Spleen (tissue), 11 donors: Measurements from ENCODE around the gene H6PD. TPM values are rescaled to one million over a fixed set of nuclear protein-coding genes. Genes with fewer than 3 reads are reported as not detected.
"Not testable (repeated sequence)": the region's sequence is repeated elsewhere in the genome, so short reads cannot be mapped to it uniquely, and the experiment has no call there.

ENCODE experiments used
- DNase-seq: peaks from one replicate; pipeline ENCODE4 v3.0.0-alpha.2; 2020
- H3K27ac ChIP-seq, 8 donors: fragments of 200-600 bp; sonication (generic) in 7 of 8; 1 replicate in 4 of 8; 2 replicates in 4 of 8; pipeline versions ENCODE4 v1.5.0 to v1.8.0; 2016 to 2021; ENCODE audit warnings: inconsistent platforms in 4 of 8, mild to moderate bottlenecking in 4 of 8, moderate library complexity in 1 of 8
- H3K27me3 ChIP-seq, 7 donors: fragments of 200-600 bp; sonication (generic) in 6 of 7; replicated peaks in 1 of 7; 1 replicate in 4 of 7; 2 replicates in 3 of 7; pipeline versions ENCODE4 v1.5.0 to v1.8.0; 2016 to 2021; ENCODE audit warnings: inconsistent platforms in 3 of 7, mild to moderate bottlenecking in 1 of 7
- H3K36me3 ChIP-seq, 6 donors: fragments of 200-600 bp; sonication (generic) in 5 of 6; 1 replicate in 4 of 6; 2 replicates in 2 of 6; pipeline versions ENCODE4 v1.5.0 to v1.8.0; 2016 to 2021; ENCODE audit warnings: inconsistent platforms in 2 of 6
- H3K4me1 ChIP-seq, 6 donors: fragments of 200-600 bp; sonication (generic) in 5 of 6; 1 replicate in 3 of 6; 2 replicates in 3 of 6; pipeline versions ENCODE4 v1.5.0 to v1.8.0; 2016 to 2021; ENCODE audit warnings: inconsistent platforms in 3 of 6
- H3K4me3 ChIP-seq, 8 donors: fragments of 200-600 bp; sonication (generic) in 7 of 8; 1 replicate in 4 of 8; 2 replicates in 4 of 8; pipeline versions ENCODE4 v1.5.0 to v1.8.0; 2016 to 2021; ENCODE audit warnings: inconsistent platforms in 4 of 8, mild to moderate bottlenecking in 4 of 8, moderate library complexity in 2 of 8
- H3K9me3 ChIP-seq, 8 donors: fragments of 200-600 bp; sonication (generic) in 7 of 8; 1 replicate in 4 of 8; 2 replicates in 4 of 8; pipeline versions ENCODE4 v1.5.0 to v1.8.0; 2016 to 2021; ENCODE audit warnings: inconsistent platforms in 4 of 8
- POLR2A ChIP-seq, 3 donors: fragments of 450-650 bp; IDR thresholded peaks; one replicate each; pipeline ENCODE4 v1.5.1; 2017; ENCODE audit warnings: antibody characterized with exemption in 3 of 3, mild to moderate bottlenecking in 1 of 3
- POLR2AphosphoS5 ChIP-seq, 3 donors: sonication (generic); formaldehyde crosslinking; IDR thresholded peaks; one replicate each; pipeline ENCODE4 v1.5.1; 2017; ENCODE audit warnings: antibody characterized with exemption in 3 of 3
- WGBS, 5 donors: extraction: QIAGEN DNeasy Blood & Tissue Kit in 3 of 5; methylation state at CpG; one replicate each; pipeline versions ENCODE4 v1.1.5 to v1.1.7; 2013 to 2018; 5-methylcytosine and 5-hydroxymethylcytosine counted together
- intact Hi-C: fragments of 100-400 bp; cut with DNase I; formaldehyde crosslinking; loops from one replicate; pipeline ENCODE4 v1.15.0; 2023; ENCODE audit warnings: low total_unique reads
- polyA plus RNA-seq, 3 donors: library from polyadenylated mRNA; stranded (reverse); fragments of 200-250 nt; gene quantifications; one replicate each; pipeline ENCODE4 v1.2.1, GENCODE V29; 2013
- total RNA-seq, 7 donors: library from RNA; depleted of rRNA in 3 of 7; stranded (reverse); fragments of >200 nt in 3 of 7; fragmentation: NEBNext Ultra II Directional in 4 of 7; extraction: Animal tissue kit (Norgen Biotek cat#: 25700) in 4 of 7; gene quantifications; one replicate each; pipeline versions ENCODE4 v1.1.0 to v1.2.1, GENCODE V29; 2016 to 2021
- TF ChIP-seq, protein P1 (sequence below), 11 experiments: fragments of 200-600 bp in 7 of 11; fragments of 450-650 bp in 4 of 11; sonication (generic) in 4 of 11; IDR thresholded peaks in 8 of 11; conservative IDR thresholded peaks in 3 of 11; 1 replicate in 7 of 11; 2 replicates in 4 of 11; pipeline versions ENCODE4 v1.4.0 to v1.8.0; 2016 to 2021; ENCODE audit warnings: antibody characterized with exemption in 11 of 11, inconsistent platforms in 4 of 11, mild to moderate bottlenecking in 1 of 11
- donor health status: healthy with polysubstance abuse.
- donor health status: DM: no; HTN: no; CAD: no; lungs with moderate emphysema.
- donor health status: DM: no; HTN: no; CAD: no.
- donor health status: Bipolar disorder and iron deficiency.
- donor health status: healthy.
- donor health status: DM: no; HTN: no; CAD: no.
- donor health status: DM: yes; HTN: yes; CAD: no.

The H6PD gene
- total and polyA plus RNA-seq, 10 donors, result 4.5 to 55.3 (median 35.5) TPM

GRCh38 chr1:9296850-9297249, 62.3 kb downstream of the H6PD start:
- WGBS, 5 donors, result 81 to 96% (median 90%) methylated on average over 6 of the region's 6 CpGs
- no peaks in the 10 kb centered on the region for H3K36me3 ChIP-seq
- H3K4me3 ChIP-seq, result no peak overlapping the region
- DNase-seq, result no peak
- H3K27me3 ChIP-seq, result peaks cover 0 to 30% (median 3%) of the 10 kb centered on the region in 7 donors
- no peaks in the 10 kb centered on the region for H3K9me3 ChIP-seq
- peaks cover 3 to 40% (median 22%) of the 10 kb centered on the region in 6 donors for H3K4me1 ChIP-seq
- TF ChIP-seq POLR2AphosphoS5 (IDR thresholded peaks at IDR 0.05), result no peak
- TF ChIP-seq, protein P1, sequence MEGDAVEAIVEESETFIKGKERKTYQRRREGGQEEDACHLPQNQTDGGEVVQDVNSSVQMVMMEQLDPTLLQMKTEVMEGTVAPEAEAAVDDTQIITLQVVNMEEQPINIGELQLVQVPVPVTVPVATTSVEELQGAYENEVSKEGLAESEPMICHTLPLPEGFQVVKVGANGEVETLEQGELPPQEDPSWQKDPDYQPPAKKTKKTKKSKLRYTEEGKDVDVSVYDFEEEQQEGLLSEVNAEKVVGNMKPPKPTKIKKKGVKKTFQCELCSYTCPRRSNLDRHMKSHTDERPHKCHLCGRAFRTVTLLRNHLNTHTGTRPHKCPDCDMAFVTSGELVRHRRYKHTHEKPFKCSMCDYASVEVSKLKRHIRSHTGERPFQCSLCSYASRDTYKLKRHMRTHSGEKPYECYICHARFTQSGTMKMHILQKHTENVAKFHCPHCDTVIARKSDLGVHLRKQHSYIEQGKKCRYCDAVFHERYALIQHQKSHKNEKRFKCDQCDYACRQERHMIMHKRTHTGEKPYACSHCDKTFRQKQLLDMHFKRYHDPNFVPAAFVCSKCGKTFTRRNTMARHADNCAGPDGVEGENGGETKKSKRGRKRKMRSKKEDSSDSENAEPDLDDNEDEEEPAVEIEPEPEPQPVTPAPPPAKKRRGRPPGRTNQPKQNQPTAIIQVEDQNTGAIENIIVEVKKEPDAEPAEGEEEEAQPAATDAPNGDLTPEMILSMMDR (IDR thresholded peaks at IDR 0.05 in 8 of 11, conservative IDR thresholded peaks at IDR 0.05 in 3 of 11), result no peak
- no peak for TF ChIP-seq POLR2A (IDR thresholded peaks at IDR 0.05)
- intact Hi-C loops, result no loop called here
- H3K27ac ChIP-seq, result no peak overlapping the region

DNA sequence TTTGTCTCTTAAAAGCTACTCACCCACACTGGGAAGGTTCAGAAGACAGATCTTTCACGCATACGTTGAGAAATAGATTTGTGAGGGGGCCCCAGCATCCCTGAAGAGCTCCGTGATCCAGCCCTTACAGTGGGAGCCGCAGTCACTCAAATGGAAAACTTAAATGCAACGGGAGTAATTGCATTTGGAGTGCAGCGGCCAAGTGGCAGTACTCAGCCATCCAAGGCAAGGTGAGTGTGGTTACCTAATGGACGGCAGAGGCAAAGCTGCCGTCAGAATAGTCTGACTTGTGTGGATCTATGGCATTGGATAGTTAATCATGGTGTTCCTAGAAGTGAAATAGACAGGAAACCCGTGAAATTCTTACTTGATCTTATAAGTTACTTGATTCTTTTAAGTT, 63.3 kb downstream of the H6PD start:
- TF ChIP-seq POLR2AphosphoS5 (IDR thresholded peaks at IDR 0.05), result no peak
- TF ChIP-seq, protein P1 (IDR thresholded peaks at IDR 0.05 in 8 of 11, conservative IDR thresholded peaks at IDR 0.05 in 3 of 11), result no peak
- TF ChIP-seq POLR2A (IDR thresholded peaks at IDR 0.05), result no peak
- no peak overlapping the region for H3K27ac ChIP-seq
- WGBS, 5 donors, result 62 to 92% (median 86%) methylated on average over 9 of the region's 9 CpGs
- H3K4me3 ChIP-seq, result no peak overlapping the region
- H3K36me3 ChIP-seq, result no peaks in the 10 kb centered on the region
- peaks cover 0 to 43% (median 22%) of the 10 kb centered on the region in 6 donors for H3K4me1 ChIP-seq
- intact Hi-C loops, result no loop called here
- peaks cover 0 to 22% (median 3%) of the 10 kb centered on the region in 7 donors for H3K27me3 ChIP-seq
- no peak for DNase-seq
- H3K9me3 ChIP-seq, result no peaks in the 10 kb centered on the region

GRCh38 chr1:9298282-9298681, 63.7 kb downstream of the H6PD start:
- peaks cover 1 to 47% (median 27%) of the 10 kb centered on the region in 6 donors for H3K4me1 ChIP-seq

DNA sequence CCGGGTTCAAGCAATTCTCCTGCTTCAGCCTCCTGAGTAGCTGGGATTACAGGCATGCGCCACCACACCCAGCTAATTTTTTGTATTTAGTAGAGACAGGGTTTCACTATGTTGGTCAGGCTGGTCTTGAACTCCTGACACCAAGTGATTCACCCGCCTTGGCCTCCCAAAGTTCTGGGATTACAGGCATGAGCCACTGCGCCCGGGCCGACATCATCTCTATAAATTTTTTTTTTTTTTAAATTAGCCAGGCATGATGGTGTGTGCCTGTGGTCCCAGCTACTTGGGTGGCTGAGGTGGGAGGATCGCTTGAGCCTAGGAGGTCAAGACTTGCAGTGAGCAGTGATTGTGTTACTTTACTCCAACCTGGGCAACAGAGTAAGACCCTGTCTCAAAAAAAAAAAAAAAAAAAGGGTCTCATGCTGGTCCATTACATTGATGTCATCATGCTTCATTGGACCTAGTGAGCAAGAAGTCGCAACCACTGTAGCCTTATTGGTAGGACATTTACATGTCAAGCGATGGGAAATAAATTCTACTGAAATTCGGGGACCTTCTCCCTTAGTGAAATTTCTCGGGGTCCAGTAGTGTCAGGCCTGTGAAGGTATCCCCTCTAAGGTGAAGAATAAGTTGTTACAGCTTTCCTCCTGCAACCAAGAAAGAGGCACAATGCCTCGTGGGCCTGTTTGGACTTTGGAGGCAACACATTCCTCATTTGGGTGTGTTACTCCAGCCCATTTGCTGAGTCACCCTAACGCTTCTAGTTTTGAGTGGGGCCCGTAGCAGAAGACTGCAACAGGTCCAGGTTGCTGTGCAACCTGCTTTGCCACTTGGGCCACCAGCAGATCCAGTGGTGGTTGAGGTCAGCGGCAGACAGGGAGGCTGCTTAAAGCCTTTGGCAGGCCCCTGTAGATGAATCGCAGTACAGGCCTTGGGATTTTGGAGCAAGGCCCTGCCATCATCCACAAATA, 65.3 kb downstream of the H6PD start:
- H3K36me3 ChIP-seq, intact Hi-C loops, H3K27me3 ChIP-seq, H3K27ac ChIP-seq, H3K4me3 ChIP-seq, H3K9me3 ChIP-seq, DNase-seq: not testable (repeated sequence)
- 85 to 89% (median 86%) methylated on average over 14 to 16 of the region's 16 CpGs for WGBS, 5 donors
- H3K4me1 ChIP-seq, result peaks cover 2 to 39% (median 14%) of the 10 kb centered on the region in 6 donors

More at GRCh38 chr1:9298282-9298681, 63.7 kb downstream of the H6PD start:
- no peak overlapping the region for H3K4me3 ChIP-seq
- H3K36me3 ChIP-seq, result no peaks in the 10 kb centered on the region
- TF ChIP-seq, protein P1 (IDR thresholded peaks at IDR 0.05 in 8 of 11, conservative IDR thresholded peaks at IDR 0.05 in 3 of 11), result no peak
- TF ChIP-seq POLR2A (IDR thresholded peaks at IDR 0.05) (no peak), POLR2AphosphoS5 (IDR thresholded peaks at IDR 0.05) (no peak)
- intact Hi-C loops, result no loop called here
- H3K27ac ChIP-seq, result no peak overlapping the region
- WGBS, 5 donors, result 0 to 70% (median 64%) methylated on average over 3 of the region's 3 CpGs
- no peak for DNase-seq
- no peaks in the 10 kb centered on the region for H3K9me3 ChIP-seq
- peaks cover 0 to 19% (median 3%) of the 10 kb centered on the region in 7 donors for H3K27me3 ChIP-seq
